Ecto neural progenitor cell (in vitro differentiated cells): ENCODE results near the gene FLNC.

Experiments
- DNase-seq: peaks from one replicate; pipeline ENCODE4 v3.0.0-alpha.2; 2018; ENCODE audit warnings: low spot score

Gene FLNC

DNA sequence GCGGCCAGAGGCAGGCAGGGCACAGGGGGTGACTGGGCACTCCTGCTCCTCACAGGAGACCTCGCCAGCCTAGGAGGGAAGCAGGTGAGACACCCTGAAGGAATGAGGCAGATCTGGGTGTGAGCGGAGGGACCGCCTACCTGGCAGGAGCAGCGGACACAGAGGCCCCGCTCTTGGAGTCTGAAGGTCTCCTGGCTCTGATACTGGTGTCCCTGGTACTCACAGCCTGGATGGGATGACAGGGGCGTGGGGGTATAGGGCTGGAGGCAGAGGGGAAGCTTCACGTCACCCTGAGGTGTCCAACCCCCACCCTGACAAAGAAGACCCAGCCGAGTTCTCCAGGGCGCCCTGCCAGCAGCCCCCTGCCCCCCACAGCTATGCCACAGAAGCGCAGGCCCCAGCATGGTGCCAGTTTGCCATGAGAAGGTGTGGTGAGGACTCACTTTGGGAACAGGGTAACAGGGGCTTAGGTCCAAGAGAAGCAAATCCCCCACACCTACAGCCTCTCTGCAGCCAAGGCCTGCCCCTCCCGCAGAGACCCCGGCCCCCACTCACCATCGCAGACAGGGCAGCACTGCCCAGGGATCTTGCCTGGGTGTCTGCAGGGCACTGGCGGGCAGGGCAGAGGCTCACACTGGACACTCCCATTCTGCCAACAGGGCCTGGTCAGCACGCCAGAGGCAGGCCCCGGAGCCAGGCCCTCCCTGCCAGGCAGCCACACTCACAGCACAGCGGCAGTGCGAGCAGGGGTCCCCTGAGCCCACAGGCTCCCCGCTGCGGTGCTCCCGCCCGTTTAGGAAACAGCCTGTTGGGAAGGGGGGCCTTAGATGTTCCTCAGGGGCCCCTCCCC is 63.3 kb downstream of the FLNC start:
- DNase-seq, result no peak

DNA sequence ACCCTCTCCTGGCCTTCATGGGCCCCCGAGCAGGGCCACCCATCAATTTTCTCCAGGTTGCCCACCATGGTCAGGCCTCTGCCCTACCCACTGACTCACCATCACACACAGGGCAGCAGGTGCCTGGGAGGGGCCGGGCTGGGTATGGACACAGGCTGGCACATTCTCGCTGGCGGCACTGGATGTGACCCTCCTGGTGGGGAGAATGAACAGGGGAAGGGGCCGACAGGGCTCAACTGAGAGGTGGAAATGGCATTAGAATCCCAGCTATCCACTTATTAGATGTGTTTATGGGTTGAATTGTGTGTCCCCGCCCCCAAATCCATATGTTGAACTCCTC is 63.9 kb downstream of the FLNC start:
- DNase-seq, result peak; percentile 41

- no peak for DNase-seq
These were observed 65.1 kb downstream of the FLNC start for GRCh38 chr7:128895320-128895719.

DNA sequence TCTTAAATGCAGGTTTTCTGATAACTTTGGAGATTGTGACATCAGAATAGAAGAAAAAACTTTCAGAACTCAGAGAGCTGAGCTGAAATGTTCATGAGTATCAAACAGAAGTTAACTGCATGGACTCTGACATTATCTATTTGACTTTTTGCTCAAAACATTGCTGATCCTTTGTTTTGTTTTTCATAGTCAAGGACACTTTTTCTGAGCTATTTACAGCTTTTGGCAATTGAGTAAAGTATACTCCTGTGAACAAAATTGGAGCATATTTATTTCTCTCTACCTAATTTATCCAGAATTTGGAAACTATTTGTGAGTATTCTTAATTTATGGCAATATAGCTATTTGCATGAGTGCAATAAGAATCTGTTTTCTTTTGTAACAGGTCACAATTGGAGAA is 69.2 kb downstream of the FLNC start:
- DNase-seq, result no peak

- DNase-seq, result no peak
These were observed 70.0 kb downstream of the FLNC start for GRCh38 chr7:128900237-128900636.

GRCh38 chr7:128902761-128903585 is 72.8 kb downstream of the FLNC start:
- no peak for DNase-seq

DNA sequence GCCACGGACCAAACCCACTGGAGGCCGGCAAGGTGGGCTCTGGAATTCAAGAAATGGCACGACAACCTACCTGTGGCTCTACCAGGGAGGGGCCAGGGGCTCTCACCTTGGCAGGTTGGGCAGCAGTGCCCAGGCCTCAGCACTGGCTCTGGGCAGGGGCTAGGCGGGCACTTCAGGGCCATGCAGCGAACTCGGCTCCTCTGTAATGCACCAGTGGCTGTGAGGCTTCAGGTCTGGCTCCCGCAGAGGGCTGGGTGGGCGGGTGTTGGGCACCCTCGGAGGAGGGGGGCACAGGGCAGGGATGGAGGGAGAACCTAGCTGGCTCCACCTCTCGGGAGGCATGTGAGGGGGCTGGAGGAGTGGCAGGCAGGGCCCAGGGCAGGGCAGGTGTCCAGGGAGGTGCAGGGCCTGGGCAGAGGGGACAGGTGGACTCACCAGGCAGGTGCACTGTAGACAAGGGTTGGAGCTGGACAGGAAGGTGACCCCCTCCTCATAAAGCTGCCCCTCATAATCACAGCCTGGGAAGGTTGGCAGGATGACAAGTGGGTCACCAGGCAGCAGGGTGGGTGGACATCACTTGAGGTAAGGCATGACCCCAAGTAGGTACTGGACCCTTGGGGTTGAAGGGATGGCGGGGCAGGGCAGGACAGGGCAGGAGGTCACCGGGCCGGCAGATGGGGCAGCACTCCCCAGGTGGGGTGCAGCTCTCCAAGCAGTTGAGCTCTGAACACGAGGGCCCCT is 73.6 kb downstream of the FLNC start:
- peak; percentile 39 for DNase-seq

DNA sequence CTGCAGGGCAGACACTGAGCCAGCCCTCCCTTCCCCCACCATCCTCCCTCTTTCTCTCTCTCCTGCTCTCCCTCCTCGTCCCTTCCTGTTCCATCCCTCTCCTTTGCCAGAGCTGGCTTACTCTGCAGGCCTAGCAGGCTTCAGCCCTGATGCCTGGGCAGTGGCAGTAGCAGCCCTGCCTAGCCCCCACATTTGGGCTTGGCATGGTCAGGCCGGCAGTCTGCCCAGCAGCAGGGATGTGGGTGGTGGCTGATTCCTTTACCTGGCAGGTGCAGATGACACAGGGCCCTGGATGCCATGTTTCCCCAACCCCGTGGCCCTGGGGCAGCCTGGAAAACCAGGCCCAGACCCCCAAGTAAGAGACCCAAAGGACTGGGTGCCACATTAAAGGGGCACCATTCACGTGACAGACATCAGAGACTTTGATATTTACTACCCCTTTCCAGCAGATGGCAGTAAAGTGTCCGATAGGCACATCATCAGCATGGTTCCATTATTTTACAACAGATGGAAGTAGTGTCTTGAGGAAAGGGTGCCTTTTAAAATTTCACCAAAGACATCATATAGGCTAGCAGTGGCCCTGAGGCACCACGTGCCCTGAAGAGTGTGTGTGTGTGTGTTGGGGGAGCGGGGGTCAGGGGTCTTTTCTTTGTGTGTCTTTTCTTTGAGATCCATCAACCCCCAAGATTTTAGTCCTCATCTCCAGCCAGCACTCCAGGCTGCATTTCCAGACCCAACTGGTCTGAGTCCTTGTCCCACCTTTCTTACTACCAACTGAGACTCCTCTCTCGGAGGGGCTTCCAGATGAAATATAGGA is 74.4 kb downstream of the FLNC start:
- peak; percentile 46 for DNase-seq

- DNase-seq, result no peak
These were observed 76.0 kb downstream of the FLNC start for GRCh38 chr7:128906001-128906765.

DNA sequence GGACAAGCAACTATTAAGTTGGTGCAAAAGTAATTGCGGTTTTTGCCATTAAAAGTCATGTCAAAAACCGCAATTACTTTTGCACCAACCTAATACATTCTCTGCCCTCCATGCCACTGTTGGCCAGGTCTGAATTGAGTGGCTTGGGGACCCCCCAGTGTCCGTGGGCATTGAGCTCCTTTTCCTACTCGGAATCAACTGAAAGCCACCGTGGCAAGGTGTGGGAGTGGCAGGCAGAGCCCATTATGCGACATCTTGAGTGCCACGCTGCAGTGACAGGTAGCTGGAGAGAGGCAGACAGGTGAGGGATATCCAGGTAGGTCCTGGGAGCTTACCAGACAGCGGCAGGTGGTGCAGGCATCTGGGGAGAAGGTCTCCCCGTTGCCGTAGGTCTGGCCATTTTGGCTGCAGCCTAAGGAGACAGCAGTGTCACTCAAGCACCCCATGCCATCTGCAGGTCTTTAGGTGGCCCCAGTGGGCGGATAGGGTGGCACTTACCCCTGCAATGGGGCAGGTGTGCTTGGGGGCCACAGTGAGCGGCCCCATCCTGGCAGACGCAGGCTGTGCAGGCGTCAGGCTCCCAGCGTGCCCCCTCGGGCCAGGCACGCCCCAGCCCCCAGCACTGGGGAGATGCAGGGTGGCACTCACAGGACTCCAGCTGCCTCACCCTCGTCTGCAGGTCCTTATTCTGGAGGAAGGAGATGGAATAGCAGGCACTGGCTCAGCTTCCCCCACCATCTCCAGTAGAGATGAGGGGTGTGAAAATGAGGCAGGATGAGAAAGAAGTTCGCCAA is 76.8 kb downstream of the FLNC start:
- peak; percentile 38 for DNase-seq
